HepG2 (cell line): ENCODE results near the gene PTPA. TPM values are rescaled to one million over a fixed set of nuclear protein-coding genes. Genes with fewer than 3 reads are reported as not detected.

ENCODE experiments used
- BCL6 ChIP-seq: IDR thresholded peaks from 2 replicates; pipeline ENCODE4 v1.6.1; 2016; ENCODE audit warnings: missing genetic modification reagents, missing compliant biosample characterization
- CBX2 ChIP-seq, 2 experiments: fragments of 200-600 bp in 1 of 2; sonication (generic); formaldehyde crosslinking in 1 of 2; IDR thresholded peaks; 2 replicates each; pipeline versions ENCODE4 v1.7.0 to v1.8.1; 2018 to 2022; ENCODE audit warnings: low read depth in 2 of 2, low read length in 1 of 2, mild to moderate bottlenecking in 1 of 2, missing genetic modification reagents in 1 of 2
- DR1 ChIP-seq: sonication (generic); formaldehyde crosslinking; IDR thresholded peaks from 2 replicates; pipeline ENCODE4 v1.8.0; 2021; ENCODE audit warnings: mild to moderate bottlenecking, missing genetic modification reagents, inconsistent platforms
- ERF ChIP-seq: IDR thresholded peaks from 2 replicates; pipeline ENCODE4 v1.6.1; 2018; ENCODE audit warnings: missing biosample characterization, missing genetic modification reagents
- FOXA1 ChIP-seq, 2 experiments: fragments of 450-650 bp in 1 of 2; sonication (generic) in 1 of 2; formaldehyde crosslinking in 1 of 2; IDR thresholded peaks; 2 replicates each; pipeline versions ENCODE4 v1.4.0 to v1.6.1; 2016 to 2020; ENCODE audit warnings: missing genetic modification reagents in 1 of 2
- NAIF1 ChIP-seq: sonication (generic); formaldehyde crosslinking; IDR thresholded peaks from 2 replicates; pipeline ENCODE4 v1.5.0; 2020; ENCODE audit warnings: mild to moderate bottlenecking, missing genetic modification reagents, borderline replicate concordance
- PRPF4 ChIP-seq: fragments of 200-400 bp; formaldehyde crosslinking; IDR thresholded peaks from 2 replicates; pipeline ENCODE4 v1.6.1; 2016; ENCODE audit warnings: low read length, low read depth; ENCODE audit not compliant: poor library complexity, severe bottlenecking
- SSRP1 ChIP-seq: IDR thresholded peaks from 2 replicates; pipeline ENCODE4 v1.6.1; 2016; ENCODE audit warnings: control low read depth
- TCF7 ChIP-seq: sonication (generic); IDR thresholded peaks from 2 replicates; pipeline ENCODE4 v1.6.1; 2016; ENCODE audit warnings: antibody characterized with exemption, low read depth
- THYN1 ChIP-seq: sonication (generic); formaldehyde crosslinking; IDR thresholded peaks from 2 replicates; pipeline ENCODE4 v1.8.1; 2023; ENCODE audit warnings: low read depth, mild to moderate bottlenecking, moderate library complexity, missing genetic modification reagents, borderline replicate concordance
- ZFY ChIP-seq: sonication (generic); formaldehyde crosslinking; IDR thresholded peaks from 2 replicates; pipeline ENCODE4 v1.4.0; 2020; ENCODE audit warnings: missing genetic modification reagents
- ZNF24 ChIP-seq: fragments of 450-650 bp; IDR thresholded peaks from 2 replicates; pipeline ENCODE4 v1.6.1; 2017; ENCODE audit warnings: antibody characterized with exemption, mild to moderate bottlenecking
- ZNF484 ChIP-seq: sonication (generic); formaldehyde crosslinking; IDR thresholded peaks from 2 replicates; pipeline ENCODE4 v1.5.1; 2020; ENCODE audit warnings: mild to moderate bottlenecking, low read depth, missing genetic modification reagents, borderline replicate concordance
- ZNF660 ChIP-seq: sonication (generic); formaldehyde crosslinking; IDR thresholded peaks from 2 replicates; pipeline ENCODE4 v1.5.1; 2020; ENCODE audit warnings: mild to moderate bottlenecking, low read depth, missing genetic modification reagents, borderline replicate concordance
- ZNF790 ChIP-seq: sonication (generic); formaldehyde crosslinking; IDR thresholded peaks from 2 replicates; pipeline ENCODE4 v1.8.0; 2022; ENCODE audit warnings: missing genetic modification reagents, mild to moderate bottlenecking, borderline replicate concordance
- ZSCAN12 ChIP-seq: sonication (generic); formaldehyde crosslinking; IDR thresholded peaks from 2 replicates; pipeline ENCODE4 v1.9.0; 2021; ENCODE audit warnings: mild to moderate bottlenecking, missing genetic modification reagents
- polyA plus RNA-seq, 8 experiments: library from polyadenylated mRNA; depleted of rRNA in 3 of 8; stranded (reverse) in 7 of 8; unstranded in 1 of 8; fragments of >200 nt; fragmentation: Illumina TruSeq in 4 of 8; extraction: Trizol in 4 of 8; gene quantifications; 2 replicates each; pipeline versions ENCODE4 v1.2.1 to v1.2.3, GENCODE V29; 2011 to 2016; ENCODE audit warnings: low read depth in 4 of 8, missing spikeins in 1 of 8, mixed read lengths in 1 of 8; ENCODE audit not compliant: insufficient read depth in 1 of 8
- total RNA-seq, 5 experiments: library from RNA; depleted of rRNA; stranded (reverse); fragments of >200 nt; fragmentation: Illumina TruSeq; extraction: Trizol; gene quantifications; 2 replicates each; pipeline ENCODE4 v1.2.3, GENCODE V29; 2016; ENCODE audit warnings: low read depth in 1 of 5
- TF ChIP-seq, protein P1 (sequence below): sonication (generic); formaldehyde crosslinking; IDR thresholded peaks from 2 replicates; pipeline ENCODE4 v1.8.0; 2022; ENCODE audit warnings: missing genetic modification reagents, mild to moderate bottlenecking, moderate library complexity, borderline replicate concordance
- TF ChIP-seq, protein P2 (sequence below): sonication (generic); formaldehyde crosslinking; IDR thresholded peaks from 2 replicates; pipeline ENCODE4 v1.4.0; 2020; ENCODE audit warnings: missing genetic modification reagents
- TF ChIP-seq, protein P3 (sequence below): sonication (generic); formaldehyde crosslinking; IDR thresholded peaks from 2 replicates; pipeline ENCODE4 v1.5.0; 2020; ENCODE audit warnings: mild to moderate bottlenecking, missing genetic modification reagents

The PTPA gene
- total and polyA plus RNA-seq, 2 of the 13 experiments (the other 11 are each of a cell fraction or from before 2014, with no cell fraction given) = 79.3 to 105 TPM

DNA sequence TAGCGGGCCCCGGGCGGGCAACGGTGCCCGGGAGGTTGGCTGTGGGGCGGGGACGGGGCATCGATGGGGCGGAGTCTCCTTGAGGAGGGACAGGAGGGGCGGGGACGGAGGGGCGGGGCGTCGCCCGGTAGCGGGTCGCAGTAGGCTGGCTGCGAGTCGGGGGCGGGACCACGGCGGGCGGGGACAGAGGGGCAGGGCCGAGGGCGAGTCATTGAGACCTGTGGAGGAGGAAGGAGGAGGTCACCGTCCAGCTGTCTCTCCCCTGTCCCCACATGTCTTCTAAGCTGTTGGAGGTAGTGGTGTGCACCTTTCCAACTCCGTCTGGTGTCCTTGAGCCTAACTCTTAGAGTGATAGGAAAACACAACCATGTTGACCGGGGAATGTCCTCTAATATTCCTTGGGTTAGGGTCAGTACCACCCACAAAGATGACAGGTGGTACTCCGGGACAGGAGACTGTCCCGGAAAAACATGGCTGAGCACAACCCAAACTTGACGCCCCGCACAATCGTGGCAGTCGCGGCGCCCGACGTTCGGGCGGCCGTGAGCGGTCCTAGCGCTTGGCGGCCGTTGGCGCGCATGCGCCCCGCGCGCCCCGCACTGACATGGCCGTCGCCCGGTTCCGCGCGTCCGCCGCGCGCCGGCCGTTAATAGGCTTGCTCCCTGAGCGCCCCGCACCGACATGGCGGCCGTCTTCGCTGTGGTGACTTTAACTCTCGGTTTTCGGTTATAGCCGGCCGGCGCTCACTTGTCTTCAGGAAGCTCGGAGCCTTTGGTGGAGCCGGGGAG is at the start of gene PTPA, which contains the start of gene CRAT (continued):
- TF ChIP-seq, protein P1, sequence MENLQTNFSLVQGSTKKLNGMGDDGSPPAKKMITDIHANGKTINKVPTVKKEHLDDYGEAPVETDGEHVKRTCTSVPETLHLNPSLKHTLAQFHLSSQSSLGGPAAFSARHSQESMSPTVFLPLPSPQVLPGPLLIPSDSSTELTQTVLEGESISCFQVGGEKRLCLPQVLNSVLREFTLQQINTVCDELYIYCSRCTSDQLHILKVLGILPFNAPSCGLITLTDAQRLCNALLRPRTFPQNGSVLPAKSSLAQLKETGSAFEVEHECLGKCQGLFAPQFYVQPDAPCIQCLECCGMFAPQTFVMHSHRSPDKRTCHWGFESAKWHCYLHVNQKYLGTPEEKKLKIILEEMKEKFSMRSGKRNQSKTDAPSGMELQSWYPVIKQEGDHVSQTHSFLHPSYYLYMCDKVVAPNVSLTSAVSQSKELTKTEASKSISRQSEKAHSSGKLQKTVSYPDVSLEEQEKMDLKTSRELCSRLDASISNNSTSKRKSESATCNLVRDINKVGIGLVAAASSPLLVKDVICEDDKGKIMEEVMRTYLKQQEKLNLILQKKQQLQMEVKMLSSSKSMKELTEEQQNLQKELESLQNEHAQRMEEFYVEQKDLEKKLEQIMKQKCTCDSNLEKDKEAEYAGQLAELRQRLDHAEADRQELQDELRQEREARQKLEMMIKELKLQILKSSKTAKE (CRISPR knock-in tag) = no peak
- TF ChIP-seq, protein P2, sequence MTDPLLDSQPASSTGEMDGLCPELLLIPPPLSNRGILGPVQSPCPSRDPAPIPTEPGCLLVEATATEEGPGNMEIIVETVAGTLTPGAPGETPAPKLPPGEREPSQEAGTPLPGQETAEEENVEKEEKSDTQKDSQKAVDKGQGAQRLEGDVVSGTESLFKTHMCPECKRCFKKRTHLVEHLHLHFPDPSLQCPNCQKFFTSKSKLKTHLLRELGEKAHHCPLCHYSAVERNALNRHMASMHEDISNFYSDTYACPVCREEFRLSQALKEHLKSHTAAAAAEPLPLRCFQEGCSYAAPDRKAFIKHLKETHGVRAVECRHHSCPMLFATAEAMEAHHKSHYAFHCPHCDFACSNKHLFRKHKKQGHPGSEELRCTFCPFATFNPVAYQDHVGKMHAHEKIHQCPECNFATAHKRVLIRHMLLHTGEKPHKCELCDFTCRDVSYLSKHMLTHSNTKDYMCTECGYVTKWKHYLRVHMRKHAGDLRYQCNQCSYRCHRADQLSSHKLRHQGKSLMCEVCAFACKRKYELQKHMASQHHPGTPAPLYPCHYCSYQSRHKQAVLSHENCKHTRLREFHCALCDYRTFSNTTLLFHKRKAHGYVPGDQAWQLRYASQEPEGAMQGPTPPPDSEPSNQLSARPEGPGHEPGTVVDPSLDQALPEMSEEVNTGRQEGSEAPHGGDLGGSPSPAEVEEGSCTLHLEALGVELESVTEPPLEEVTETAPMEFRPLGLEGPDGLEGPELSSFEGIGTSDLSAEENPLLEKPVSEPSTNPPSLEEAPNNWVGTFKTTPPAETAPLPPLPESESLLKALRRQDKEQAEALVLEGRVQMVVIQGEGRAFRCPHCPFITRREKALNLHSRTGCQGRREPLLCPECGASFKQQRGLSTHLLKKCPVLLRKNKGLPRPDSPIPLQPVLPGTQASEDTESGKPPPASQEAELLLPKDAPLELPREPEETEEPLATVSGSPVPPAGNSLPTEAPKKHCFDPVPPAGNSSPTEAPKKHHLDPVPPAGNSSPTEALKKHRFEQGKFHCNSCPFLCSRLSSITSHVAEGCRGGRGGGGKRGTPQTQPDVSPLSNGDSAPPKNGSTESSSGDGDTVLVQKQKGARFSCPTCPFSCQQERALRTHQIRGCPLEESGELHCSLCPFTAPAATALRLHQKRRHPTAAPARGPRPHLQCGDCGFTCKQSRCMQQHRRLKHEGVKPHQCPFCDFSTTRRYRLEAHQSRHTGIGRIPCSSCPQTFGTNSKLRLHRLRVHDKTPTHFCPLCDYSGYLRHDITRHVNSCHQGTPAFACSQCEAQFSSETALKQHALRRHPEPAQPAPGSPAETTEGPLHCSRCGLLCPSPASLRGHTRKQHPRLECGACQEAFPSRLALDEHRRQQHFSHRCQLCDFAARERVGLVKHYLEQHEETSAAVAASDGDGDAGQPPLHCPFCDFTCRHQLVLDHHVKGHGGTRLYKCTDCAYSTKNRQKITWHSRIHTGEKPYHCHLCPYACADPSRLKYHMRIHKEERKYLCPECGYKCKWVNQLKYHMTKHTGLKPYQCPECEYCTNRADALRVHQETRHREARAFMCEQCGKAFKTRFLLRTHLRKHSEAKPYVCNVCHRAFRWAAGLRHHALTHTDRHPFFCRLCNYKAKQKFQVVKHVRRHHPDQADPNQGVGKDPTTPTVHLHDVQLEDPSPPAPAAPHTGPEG (CRISPR knock-in tag) = no peak
- peak; percentile 27; the same call in 1 of the 2 replicates for TF ChIP-seq ZSCAN12 (CRISPR knock-in tag)
- TF ChIP-seq TCF7 = no peak
- TF ChIP-seq ERF (CRISPR knock-in tag) = peak; percentile 59; the same call in 1 of the 2 replicates
- TF ChIP-seq THYN1 (CRISPR knock-in tag) = no peak
- no peak for TF ChIP-seq ZNF660
- no peak for TF ChIP-seq FOXA1 (IDR thresholded peaks at IDR 0.05)
- TF ChIP-seq FOXA1 (CRISPR knock-in tag; IDR thresholded peaks at IDR 0.05) = no peak
- TF ChIP-seq ZNF24 = no peak
- TF ChIP-seq ZNF484 (CRISPR knock-in tag) = no peak
- peak; percentile 75; the same call in 1 of the 2 replicates for TF ChIP-seq ZFY (CRISPR knock-in tag)
- no peak for TF ChIP-seq PRPF4
- TF ChIP-seq CBX2 (IDR thresholded peaks at IDR 0.05; ENCODE audit: low read depth, low read length) = no peak
- no peak for TF ChIP-seq CBX2 (CRISPR knock-in tag; IDR thresholded peaks at IDR 0.05; ENCODE audit: low read depth)
- TF ChIP-seq BCL6 (CRISPR knock-in tag) = no peak
- TF ChIP-seq NAIF1 (CRISPR knock-in tag) = 0 out of 2 replicates have a peak, but pooled peaks have one; percentile 11
- peak; percentile 30 for TF ChIP-seq DR1 (CRISPR knock-in tag)
- TF ChIP-seq, protein P3, sequence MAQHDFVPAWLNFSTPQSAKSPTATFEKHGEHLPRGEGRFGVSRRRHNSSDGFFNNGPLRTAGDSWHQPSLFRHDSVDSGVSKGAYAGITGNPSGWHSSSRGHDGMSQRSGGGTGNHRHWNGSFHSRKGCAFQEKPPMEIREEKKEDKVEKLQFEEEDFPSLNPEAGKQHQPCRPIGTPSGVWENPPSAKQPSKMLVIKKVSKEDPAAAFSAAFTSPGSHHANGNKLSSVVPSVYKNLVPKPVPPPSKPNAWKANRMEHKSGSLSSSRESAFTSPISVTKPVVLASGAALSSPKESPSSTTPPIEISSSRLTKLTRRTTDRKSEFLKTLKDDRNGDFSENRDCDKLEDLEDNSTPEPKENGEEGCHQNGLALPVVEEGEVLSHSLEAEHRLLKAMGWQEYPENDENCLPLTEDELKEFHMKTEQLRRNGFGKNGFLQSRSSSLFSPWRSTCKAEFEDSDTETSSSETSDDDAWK (CRISPR knock-in tag) = no peak
- peak; percentile 99 for TF ChIP-seq SSRP1 (CRISPR knock-in tag)
- no peak; the same call in 1 of the 2 replicates for TF ChIP-seq ZNF790 (CRISPR knock-in tag)
